CD4-positive, alpha-beta T cell treated with Interleukin-4 for 4 hours (primary cell): ENCODE measurements around the gene H1-8.

ENCODE experiments used
- DNase-seq: peaks from one replicate; pipeline ENCODE4 v3.0.0-alpha.2; 2020

The H1-8 gene

DNA sequence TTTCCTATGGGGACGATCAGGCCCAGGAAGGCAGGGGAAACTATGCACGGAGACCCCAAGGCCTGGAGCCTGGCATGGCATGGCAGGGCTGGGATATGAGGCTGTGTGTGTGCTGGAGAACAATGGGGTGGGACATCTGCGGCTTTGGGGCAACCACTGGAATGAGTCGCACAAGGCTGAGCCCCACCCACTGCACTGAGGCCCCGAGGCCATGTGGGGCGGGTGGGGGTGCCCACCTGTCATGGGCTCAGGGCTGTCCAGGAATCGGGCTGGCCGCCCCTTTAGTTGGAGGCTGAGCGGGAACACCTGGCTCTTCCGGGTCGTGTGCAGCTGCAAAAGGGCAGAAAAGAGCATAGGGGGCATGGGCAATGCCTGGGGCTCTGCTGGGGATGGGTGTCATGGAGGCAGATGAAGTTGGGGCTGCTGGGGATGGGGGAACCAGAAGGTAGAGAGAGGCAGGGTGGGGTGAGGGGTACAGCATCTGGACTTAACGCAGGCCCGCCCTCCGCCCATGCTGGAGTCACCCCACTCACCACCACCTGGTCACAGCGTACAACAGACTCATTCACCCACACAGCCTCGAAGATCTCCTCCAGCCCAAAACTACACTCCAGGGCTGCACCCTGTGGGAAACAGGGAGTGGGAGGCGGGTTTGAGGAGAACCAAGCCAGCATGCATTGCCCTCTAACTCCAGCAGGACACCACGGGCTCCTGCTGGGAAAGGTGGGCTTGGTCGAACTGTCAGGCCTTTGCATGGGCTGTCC, 32.4 kb downstream of the H1-8 start:
- no peak for DNase-seq

DNA sequence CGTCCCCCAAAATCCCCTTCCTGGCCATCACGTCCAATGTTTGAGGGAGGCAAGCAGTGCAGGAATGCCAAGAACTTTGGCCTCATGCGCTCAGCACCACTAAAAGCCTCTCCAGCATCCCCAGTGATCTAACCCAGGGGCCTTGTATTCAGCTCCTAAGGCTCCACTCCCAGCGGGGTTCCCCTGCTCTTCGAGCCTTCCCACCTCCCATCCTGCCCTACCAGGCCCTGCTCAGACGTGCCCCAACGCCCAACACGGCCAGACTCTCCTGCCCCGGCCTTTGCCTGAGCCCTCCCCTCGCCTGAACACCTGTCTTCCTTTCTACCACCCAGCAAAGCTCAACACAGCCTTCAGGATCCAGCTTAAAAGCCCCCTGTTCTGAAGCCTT, 33.0 kb downstream of the H1-8 start:
- no peak for DNase-seq

DNA sequence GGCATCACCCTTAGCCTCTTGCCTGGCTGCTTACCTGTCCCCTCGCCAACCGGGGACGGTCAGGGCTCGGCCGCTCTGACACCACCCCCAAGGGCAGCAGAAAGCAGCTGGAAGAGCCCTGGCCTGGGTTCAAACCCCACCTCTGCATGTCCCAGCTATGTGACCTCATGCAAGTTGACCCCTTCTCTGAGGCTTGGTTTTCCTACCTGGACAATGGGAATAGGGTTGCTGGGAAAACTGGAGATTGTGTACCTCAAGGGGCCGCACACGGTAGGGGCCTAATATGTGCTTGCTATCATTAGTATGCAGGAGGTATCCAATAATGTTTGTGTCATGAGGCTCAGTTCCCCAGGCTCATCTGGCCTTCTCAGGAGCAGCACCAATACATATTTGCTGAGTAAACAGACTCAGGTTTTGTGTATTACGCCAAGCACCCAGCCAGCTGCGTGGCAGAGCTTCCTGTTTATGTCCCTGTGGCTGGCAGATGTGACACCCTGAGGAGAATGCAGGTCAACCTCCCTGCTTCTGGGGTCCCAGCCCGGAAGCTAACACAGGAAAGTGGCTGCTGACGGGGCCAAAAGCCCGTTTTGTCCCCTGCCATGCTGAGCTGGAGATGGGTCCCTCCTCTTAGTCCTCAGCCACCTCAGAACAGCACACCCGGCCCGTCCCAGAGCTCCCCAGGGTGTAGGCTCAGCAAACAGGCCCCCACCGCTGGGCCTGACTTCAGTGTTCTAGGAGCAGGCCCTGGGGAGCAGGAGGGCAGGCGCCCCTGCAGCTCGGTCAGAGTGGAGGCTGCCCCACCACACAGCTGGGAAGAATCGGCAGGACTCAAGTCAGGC, 33.8 kb downstream of the H1-8 start:
- DNase-seq: peak; percentile 83

DNA sequence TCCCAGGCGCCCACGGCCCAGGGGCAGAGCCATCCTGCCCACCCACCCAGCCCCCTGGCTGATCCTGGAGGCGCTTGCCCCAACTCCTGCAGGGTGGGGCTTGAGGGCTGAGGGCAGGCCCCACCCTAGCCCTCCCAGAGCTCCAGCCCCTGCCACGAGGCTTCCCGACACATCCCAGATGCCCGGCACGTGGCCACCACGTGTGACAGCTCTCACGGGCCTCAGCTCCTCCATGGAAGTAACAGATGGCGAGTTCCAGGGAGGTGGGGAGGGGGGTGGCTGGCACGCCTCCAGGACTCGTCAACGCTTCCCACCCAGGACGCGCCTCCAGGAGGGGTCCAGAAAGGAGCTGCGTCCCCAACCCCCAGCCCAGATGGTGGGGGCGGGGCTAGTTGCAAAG, 34.4 kb downstream of the H1-8 start:
- no peak for DNase-seq

DNA sequence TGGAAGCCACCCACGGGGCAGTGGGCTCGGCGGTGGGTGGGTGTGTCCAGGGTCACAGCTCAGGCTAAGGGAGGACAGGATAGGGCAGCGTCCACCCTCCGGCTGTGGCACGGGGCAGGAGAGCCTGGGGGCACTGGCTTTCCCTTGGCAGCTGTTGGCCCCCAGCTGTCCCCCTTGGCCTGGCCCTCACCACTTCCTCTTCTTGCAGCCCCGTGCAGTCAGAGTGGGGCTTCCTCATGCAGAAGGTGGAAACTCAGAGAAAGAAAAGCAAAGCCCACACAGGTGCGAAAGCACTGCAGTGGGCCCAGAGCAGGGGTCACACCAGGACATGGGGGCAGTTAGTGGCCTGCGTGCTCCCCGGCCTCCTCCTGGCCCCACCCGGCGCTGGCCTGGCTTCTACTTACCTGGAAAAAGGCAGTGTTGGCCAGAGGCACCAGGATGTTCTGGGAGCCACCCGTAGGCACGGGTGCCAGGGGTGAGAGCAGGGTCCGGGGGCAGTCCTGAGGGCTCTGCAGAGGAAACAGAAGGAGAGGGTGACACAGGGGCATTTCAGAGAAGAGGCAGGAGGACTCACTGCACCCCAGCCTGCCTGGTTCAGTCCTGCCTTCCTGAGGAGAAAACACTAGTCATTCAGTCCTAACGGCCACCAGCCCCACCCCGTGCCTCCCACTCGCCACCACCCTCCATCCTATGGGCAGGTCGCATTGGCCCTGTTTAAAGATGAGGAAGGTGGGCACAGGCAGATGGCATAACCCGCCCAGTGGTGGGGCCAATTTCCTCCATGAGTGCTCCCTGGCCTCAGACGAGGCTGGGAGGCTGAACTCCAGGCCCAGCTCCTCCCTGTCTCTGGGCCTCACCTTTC, 35.2 kb downstream of the H1-8 start:
- DNase-seq: no peak

DNA sequence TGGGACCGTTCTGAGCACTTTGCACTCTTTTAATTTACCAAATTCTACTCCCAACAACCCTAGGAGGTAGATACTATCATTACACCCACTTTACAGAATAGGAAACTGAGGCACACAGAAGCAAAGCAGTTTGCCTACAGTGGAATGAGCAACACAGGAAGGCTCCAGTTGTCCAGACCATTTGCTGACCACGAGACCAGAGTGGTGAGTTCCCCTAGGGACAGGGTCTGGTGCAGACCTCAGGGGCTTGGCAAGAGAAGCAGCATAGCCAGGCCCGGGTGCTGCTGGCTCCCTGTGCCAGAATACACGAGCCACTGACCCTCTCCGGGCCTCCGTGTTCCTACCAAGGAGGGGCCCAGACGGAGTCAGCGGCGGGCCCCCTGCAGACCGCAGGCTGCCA, 37.0 kb downstream of the H1-8 start:
- no peak for DNase-seq

DNA sequence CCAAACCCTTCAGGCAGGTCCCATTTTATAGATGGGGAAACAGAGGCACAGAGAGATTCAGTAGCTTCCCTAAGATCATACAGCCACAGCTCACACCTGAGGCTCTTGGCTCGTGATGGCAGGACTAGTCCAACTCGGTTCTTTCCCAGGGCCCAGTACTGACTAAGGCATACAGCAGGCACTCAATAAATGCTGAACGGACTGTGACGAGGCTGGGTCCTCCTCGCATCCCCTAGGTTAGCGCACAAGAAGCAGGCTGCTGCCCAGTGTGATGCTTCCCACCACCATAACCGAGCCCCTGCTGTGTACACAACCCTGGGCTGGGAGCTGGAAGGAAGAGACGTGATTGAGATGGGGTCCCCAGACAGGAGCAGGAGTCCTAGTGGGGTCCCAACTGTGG, 38.6 kb downstream of the H1-8 start:
- DNase-seq: no peak

DNA sequence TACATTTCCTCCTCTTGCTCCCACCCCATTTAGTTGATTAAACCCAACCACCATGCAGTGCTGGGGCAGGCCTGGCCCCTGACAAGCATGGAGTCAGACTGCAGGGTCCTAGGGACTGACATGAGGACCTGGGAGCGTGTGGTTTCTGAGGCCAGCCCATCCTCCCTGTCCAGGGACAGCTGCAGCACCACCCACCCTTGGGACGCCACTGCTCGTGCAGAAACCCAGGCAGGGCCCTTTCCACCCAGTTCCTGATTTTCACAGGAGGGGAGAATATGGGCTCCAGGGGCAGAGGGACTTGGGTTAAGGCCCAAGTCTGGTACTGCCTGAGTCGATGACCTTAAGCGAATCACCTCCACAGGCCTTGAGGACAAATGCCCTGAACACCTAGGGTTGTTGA, 39.8 kb downstream of the H1-8 start:
- DNase-seq: no peak

DNA sequence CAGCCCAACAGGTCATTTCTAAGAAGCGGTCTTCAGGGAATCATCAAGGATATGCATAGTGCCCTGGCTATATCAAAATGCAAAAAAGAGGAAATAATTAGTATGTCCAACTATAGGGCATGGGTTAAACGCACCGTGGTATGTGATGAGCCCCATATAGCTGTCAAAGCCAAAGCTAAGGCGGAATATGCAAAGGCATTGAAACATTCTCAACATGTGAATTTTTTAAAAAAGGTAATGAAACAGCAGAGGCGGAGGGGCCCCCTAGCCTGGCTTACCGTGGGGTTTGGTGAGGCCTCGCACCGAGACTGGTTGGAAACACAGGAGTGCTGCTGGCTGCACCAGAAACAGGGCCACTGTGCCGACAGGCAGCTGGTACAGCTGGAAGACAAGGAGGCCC, 40.3 kb downstream of the H1-8 start:
- DNase-seq: no peak

DNA sequence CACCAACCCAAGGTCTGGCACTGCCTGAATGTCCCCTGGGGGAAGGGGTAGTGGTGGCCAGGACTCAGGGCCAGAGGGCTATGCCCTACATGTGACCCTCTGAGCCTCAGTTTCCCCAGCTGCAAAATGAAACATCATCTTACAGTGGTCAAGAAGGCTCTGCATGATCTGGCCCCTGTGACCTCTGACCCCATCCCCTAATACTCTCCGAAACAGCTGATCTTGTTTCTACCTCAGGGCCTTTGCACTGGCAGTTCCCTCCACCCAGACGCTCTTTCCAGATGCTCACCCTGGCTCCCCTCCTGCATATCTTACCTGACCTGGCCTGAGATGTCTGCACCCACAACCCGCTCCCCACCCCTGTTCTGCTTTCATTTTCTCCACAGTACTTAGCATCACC, 41.7 kb downstream of the H1-8 start:
- DNase-seq: no peak

DNA sequence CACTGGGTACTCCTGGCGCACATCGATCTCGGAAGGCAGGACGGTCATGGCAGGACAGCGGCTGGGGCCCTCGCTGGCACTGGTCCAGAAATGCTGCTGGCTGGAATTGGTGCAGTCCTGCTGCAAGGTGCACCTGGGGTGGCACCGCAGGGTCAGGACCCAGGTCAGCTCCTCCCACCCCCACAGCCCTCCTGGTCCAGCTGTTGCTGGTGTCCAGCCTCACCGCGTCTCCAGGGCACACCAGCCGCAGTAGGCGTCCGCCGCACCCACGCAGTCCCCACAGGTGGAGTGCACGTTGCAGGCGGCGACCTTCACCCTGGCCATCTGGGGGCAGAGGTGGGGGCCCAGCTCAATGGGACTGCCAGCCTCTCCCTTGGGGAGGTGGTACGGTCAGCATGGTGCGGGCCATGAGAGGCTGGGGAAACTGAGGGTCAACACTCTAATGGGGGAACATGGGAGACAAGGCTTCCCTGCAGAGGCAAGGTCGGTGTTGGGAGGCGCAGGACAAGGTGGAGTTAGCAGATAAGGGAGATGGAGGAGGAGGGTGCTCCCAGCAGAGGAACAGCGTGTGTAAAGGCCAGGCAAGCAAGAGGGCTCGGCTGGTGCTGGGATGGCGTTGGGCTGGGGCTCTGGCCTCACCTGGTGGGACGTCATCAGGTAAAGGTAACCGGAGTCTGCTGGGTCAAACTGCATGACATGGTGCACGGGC, 43.1 kb downstream of the H1-8 start:
- DNase-seq: no peak

DNA sequence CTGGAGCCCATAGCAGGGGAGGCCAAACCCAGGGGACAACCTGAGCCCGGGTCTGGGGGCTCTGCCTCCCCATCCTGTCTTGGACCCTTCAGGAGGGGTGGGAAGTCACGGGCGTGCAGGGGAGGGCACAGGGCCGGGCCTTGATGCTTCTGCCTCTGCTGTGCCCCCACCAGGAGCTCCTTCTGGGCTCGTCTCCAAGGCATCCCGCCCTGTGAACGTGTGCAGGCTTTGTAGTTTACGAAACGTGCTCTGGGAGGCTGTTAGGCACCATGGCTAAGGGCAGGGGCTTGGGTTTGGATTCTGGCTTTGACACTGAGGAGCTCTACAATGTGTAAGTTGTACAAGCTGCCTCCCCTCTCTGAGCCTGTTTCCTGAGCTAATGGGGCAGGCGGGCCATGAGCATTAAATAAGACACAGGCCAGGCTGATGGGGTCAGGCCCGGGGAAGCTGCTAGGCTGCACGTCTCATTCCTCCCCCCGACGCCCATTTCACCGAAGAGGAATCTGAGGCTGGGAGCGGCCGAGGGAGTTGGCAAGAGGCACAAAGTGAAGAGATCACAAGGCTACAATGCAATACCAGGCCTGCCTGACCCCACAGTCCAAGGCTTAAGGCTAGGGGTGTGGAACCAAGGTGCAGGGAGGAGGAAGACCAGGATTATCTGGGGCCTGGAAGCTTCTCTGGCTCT, 43.9 kb downstream of the H1-8 start:
- DNase-seq: no peak

DNA sequence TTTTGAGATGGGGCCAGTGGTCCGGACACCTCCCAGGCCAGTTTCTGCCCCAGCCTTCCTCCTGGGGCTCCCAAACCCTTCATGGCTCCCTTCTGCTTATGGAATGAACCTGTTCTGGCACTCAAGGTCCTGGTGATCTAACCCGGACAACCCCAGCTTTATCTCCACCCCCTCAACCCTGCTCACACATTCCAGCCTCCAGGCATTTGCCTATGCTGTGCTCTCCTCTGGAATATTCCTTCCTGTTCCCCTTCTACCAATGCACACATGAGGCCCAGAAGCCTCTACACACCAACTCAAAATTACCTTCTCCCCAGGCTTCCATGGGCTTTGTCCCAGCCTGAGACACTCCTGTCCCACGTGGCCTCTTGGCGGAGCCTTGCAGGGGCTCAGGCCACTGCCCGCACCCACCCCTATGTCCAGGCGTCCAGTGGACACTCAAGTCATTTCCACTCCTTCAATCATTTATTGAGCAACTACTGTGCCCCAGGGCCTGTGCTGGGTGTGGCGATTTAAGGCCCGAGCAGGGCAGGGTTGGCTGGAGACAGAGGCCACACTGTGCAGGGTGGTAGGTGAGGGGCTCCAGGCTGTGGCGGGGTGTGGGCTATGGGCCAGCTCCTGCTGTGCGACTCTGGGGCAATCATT, 44.7 kb downstream of the H1-8 start:
- DNase-seq: no peak

DNA sequence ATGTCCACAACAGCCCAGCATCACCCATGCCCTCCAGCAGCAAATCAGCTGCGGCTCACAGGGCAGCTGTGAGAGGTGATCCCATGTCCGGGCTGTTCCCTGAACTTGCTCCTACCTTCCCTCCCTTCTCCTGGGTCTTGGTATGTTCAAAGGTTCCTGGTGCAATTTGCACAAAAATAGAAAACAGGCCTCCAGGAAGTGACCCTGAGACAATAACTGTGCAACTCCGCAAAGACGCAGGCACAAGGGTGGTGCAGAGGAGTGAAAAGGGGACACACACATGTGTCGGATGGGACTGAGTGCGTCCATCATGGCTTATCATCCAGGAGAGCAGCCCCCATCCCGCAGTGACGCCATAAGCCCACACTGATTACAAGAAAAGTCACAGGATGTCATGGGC, 47.2 kb downstream of the H1-8 start:
- no peak for DNase-seq

DNA sequence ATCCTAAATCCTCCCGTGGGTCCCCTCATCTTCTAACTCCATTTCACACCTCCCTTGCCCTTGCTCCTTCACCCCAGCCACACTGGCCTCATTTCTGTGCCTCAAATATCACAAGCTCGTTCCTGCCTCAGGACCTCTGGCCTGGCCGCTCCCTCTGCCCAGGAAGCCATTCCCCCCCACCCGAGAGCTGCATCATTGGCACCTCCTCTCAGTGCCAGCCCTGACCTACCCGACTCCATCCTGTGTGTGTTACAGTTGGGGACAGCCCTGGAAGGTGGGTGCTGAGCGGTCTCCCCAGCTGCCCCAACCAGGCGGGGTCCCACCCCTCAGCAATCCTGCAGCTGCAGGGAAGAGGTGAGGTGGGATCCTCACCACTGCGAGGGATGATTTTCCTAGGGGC, 49.0 kb downstream of the H1-8 start:
- DNase-seq: no peak

DNA sequence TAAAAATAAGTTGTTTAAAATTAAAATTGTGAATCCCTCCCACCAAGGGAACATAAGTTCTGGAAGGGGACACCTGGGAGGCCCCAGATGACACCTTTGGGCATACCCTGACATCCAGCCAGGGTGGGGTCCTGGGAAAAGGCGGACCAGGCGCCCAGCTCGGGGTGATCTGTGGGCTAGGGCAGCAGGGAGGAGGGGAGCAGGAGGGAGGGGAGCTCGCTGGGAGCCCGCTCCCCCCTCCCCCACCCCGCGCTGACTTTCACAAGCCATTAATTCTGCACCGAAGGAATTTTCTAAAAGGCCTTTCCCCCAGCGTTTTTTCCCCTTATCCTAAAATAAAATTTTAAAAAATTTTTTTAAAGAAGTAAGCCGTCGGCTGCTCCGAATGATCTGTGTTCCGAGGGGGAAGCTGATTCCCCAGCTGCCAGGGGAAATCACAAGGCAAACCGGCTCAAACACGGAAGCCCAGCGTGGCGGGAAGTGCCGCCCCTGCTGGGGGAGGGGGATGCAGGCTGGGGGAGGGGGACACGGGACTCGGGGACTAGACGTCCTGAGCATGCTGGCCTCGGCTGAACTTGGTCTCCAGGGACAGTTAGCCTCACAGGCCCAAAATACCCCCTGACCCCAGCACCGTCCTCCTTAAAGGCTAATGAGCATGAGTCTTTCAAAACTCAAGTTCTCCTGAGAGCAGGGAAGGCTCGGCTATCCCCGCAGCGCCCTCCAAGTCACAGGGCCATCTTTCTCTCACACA, 49.6 kb downstream of the H1-8 start:
- no peak for DNase-seq

DNA sequence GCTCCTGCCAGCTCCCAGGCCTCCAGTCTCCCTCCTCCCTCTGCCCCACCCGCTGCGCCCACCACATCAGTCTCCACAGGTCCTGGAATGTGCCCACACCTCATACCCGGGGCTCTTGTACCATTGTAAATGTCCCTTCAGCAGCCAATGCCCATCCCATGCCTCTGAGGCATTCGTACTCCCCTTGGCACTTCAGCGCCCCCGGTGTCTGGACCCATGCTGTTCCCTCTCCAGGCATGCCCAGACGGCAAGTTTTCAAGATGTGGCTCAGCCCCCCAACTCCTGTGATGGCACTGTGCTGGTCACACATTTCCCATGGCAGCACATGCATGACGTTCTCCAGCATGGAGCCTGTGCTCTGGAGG, 50.2 kb downstream of the H1-8 start:
- no peak for DNase-seq

DNA sequence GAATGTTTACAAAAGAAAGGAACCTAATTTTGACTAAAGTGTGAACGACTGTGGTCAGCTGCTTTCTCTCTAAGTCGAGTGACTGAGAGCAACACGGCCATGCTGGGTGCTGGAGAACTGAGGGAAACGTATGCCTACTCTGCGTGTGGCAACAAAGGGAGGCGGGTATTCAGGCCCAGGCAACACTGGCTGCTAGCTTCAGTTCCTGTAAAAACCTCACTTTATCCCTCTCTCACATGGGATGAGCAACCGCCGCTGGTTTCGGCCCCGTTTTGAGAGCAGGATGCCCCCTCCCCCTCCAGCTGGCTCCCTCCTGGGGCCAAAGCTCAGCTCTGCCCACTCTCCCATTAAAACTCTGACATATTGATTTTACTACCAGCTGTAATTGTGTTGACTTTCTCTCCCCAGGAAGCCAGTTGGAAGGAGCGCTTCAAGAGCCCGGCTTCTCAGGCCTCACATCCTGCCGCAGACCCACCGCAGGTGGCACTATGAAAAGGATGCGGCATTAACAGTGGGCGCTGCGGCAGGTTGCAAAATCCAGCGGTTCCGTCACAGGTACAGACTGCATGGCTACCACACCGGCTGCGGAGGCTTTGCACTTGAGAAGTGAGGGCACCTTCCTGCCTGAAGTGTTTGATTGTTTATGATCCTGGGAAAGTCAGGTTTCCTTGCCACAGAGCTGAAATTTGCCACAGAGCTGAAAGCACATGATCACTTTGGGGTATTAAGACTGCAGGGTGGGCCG, 50.8 kb downstream of the H1-8 start:
- DNase-seq: peak; percentile 38

DNA sequence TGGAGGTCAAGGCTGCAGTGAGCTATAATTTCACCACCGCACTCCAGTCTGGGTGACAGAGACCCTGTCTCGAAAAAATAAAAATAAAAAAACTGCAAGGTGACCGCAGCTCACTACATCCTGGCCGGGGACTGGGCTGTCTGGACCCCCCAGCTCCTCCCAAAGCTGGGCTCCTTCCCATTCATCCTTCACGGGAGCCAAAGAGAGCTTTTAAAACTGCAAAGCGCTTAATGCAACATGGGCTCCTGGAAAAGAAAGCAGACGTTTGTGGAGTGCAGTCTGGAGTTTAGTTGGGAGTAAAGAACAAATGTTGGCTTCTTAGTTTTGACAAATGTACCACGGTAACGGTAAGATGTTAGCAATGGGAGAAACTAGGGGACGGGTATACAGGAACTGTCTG, 51.4 kb downstream of the H1-8 start:
- DNase-seq: no peak

DNA sequence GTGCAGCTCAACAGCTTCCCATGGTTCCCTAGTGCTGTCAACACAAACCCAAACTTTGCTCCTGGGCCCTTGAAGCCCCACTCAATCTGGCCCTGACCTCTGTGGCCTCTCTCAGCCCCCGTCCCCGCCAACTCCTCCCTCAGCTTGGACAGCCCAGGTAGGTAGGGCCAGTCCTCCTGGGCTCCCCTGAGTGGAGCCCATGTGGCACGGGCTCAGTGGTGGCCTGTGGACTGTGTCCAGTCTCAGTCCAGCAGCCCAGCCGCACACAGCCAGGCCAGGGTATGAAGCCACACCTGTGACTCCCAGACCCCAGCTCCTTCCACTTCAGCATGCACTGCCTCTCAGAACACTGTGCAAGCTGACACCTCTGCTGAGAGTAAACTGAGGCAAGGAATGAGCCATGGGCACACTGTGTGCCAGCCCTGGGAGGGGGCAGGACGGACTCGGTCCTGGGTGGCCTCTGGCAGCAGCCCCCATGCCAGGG, 52.0 kb downstream of the H1-8 start:
- no peak for DNase-seq
